Activated T-helper 2 cell treated with anti-CD3 and anti-CD28 coated beads, Interferon-gamma antibody, Interleukin-2, Interleukin-4, amounts not matched to agents 10 μg/mL and 5 μg/mL and 100 μg/mL, durations not matched to agents 14 hours and 24 hours and 36 hours (primary cell): Measurements from ENCODE around the gene NTM. TPM values are rescaled to one million over a fixed set of nuclear protein-coding genes. Genes with fewer than 3 reads are reported as not detected.

Experiments used
- DNase-seq: peaks from one replicate; pipeline ENCODE4 v3.0.0; 2021; ENCODE audit warnings: low spot score
- H3K27ac Mint-ChIP-seq: one replicate; pipeline ENCODE4 v1.8.0; 2021; ENCODE audit warnings: mixed read lengths
- H3K27me3 Mint-ChIP-seq: one replicate; pipeline ENCODE4 v1.8.0; 2021; ENCODE audit warnings: low read depth, mixed read lengths
- H3K36me3 Mint-ChIP-seq: one replicate; pipeline ENCODE4 v1.8.0; 2021; ENCODE audit warnings: low read depth, mixed read lengths
- H3K4me1 Mint-ChIP-seq: one replicate; pipeline ENCODE4 v1.8.0; 2021; ENCODE audit warnings: low read depth, mixed read lengths
- H3K4me3 Mint-ChIP-seq: one replicate; pipeline ENCODE4 v1.8.0; 2021; ENCODE audit warnings: low read depth, mild to moderate bottlenecking, moderate library complexity, mixed read lengths
- H3K9me3 Mint-ChIP-seq: one replicate; pipeline ENCODE4 v1.8.0; 2021; ENCODE audit warnings: mixed read lengths
- intact Hi-C: fragments of 100-400 bp; cut with micrococcal nuclease; formaldehyde crosslinking; loops from one replicate; pipeline ENCODE4 v1.15.1; 2023
- total RNA-seq: library from RNA; stranded (reverse); gene quantifications from 2 replicates; pipeline ENCODE4 v1.2.3, GENCODE V29; 2022

Gene NTM
- total RNA-seq, 1 donor from 2014 or later, result not detected

DNA sequence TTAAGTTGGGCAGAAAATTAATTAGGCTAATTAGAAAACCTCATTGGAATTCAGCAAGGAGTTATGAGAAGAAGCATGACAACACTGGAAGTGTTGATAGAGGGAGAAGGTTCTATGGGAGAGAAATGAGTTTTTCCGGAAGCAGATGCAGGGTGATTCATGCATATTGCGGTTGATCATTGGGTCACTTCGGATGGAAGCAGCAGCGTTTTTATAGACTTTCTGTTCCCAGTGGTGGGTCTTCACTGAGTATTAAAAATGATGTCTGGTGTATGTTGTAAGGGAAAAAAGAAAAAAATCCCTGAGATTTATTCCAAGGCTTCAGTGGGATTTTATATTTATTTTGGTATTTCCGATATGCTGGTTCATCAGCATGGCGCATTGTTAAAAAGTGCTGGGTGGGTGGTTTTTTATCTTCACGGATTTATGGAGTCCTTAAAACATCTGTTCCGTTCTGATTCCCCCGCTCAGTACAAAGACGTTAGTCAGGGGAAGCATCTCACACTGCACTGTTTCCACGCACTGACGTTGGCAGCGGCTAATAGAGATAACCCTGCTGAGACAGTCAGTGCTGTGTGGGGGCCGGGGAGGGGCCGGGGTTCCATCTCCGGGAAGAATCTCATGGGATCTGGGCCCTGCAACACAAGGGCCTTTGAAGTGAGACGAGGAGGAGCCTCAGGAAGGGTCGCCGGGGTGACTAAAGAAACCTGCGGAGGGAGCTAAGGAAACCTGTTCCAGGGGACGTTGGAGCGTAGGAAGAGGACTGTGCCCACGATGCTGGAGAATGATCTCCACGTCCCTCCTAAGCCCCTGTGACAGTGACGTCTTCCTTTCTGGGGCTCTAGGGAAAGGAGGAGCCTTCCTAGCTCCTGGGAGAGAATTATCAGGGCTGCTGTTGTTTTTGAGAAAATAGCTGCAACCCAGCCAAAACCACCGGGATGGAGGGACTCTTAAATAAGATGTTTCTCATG lies 390.0 kb downstream of the NTM start:
- intact Hi-C loops, result no loop called here
- no peaks in the 10 kb centered on the region for H3K27me3 Mint-ChIP-seq
- no peaks in the 10 kb centered on the region for H3K9me3 Mint-ChIP-seq
- no peak for DNase-seq
- no peaks in the 10 kb centered on the region for H3K4me1 Mint-ChIP-seq
- no peak overlapping the region for H3K27ac Mint-ChIP-seq
- no peaks in the 10 kb centered on the region for H3K36me3 Mint-ChIP-seq
- no peak overlapping the region for H3K4me3 Mint-ChIP-seq

DNA sequence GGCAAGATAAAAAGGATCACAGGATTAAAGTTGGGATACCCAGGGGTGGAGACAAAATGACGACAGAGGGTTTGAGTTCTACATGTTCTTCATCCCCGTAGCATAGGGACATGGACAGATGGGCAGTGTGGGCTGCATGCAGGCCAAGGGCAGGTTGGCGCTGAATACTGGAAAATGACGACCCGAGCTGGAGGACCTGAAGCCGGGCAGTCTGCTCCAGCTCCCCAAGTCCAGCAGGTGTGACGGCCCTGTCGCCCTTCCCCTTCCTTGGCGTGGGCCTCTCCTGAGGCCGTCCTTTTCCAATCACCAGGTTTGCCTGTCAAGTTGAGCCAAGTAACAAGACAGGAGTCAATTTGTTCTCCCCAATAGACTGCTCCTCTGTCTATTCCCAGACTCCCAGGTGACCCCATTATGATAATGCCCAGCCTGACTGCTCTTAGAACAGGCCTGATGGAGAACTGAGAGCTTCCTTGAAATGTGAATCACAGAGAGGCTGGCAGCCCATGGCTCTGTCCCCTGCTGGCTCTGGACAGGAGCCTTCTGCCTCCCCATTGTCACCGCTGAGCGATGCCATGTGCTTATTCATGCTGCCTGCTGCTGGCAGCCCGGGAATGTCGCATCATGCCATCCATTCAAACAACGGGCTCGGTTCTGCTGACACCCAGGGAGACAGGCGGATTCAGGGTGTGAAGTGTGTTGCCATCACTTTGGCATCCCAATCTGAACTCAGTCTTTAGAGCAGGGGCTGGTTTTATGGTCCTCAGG lies 392.1 kb downstream of the NTM start:
- intact Hi-C loops, result no loop called here
- no peaks in the 10 kb centered on the region for H3K9me3 Mint-ChIP-seq
- H3K4me1 Mint-ChIP-seq, result no peaks in the 10 kb centered on the region
- H3K4me3 Mint-ChIP-seq, result no peak overlapping the region
- DNase-seq, result no peak
- H3K27ac Mint-ChIP-seq, result no peak overlapping the region
- no peaks in the 10 kb centered on the region for H3K27me3 Mint-ChIP-seq
- no peaks in the 10 kb centered on the region for H3K36me3 Mint-ChIP-seq

DNA sequence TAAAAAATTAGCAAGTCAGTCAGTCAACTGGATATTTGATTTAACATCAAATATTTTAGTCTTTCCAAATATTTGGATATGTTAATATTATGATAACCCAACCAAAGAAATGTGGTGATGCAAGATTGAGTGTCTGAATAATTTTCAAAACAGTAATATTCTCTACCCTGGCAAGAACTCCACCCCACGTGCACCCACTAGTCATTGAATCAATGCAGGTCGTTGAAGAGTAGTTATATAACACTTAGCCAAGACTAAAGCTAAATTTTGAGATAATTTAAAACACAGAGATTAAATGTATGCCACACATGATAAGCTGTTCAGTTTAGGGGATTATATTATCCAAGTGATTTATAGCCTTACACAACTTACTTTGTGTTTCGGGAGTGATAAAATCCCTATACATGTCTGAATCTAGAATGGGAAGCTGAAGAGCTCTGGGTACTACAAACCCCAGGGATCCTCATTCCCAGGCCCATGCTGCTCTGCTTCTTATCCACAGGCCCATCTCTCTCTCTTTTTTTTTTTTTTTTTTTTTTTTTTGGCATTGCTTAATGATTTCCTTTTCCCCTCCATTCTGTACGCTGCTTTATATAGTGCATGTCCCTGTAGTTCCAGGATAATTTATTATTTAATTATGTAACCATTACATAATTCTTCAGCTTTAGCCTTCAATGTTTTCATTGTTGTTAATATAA lies 392.9 kb downstream of the NTM start:
- intact Hi-C loops, result no loop called here
- no peaks in the 10 kb centered on the region for H3K4me1 Mint-ChIP-seq
- H3K36me3 Mint-ChIP-seq, result no peaks in the 10 kb centered on the region
- no peaks in the 10 kb centered on the region for H3K9me3 Mint-ChIP-seq
- no peak overlapping the region for H3K4me3 Mint-ChIP-seq
- no peak overlapping the region for H3K27ac Mint-ChIP-seq
- no peak for DNase-seq
- no peaks in the 10 kb centered on the region for H3K27me3 Mint-ChIP-seq

DNA sequence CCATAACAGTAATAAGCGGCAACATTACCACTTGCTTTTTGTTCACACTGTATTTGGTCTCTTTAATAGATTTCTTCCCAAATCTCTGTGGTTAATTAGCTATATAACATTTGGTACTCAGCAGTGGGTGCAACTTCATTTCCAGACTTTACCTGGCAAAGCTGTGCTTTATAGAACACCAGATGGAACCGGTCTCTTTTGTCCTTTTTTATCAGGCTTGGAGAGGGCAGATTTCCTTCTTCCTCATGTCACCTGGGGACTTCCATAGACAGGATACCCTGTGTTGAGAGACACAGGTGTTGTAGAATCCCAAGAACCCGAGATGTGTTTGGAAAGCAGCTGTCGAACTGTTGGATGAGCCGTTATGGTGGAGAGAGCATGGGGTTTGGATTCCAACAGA lies 393.7 kb downstream of the NTM start:
- H3K36me3 Mint-ChIP-seq, result no peaks in the 10 kb centered on the region
- intact Hi-C loops, result no loop called here
- no peak overlapping the region for H3K4me3 Mint-ChIP-seq
- DNase-seq, result no peak
- no peaks in the 10 kb centered on the region for H3K4me1 Mint-ChIP-seq
- H3K27ac Mint-ChIP-seq, result no peak overlapping the region
- no peaks in the 10 kb centered on the region for H3K9me3 Mint-ChIP-seq
- H3K27me3 Mint-ChIP-seq, result no peaks in the 10 kb centered on the region

DNA sequence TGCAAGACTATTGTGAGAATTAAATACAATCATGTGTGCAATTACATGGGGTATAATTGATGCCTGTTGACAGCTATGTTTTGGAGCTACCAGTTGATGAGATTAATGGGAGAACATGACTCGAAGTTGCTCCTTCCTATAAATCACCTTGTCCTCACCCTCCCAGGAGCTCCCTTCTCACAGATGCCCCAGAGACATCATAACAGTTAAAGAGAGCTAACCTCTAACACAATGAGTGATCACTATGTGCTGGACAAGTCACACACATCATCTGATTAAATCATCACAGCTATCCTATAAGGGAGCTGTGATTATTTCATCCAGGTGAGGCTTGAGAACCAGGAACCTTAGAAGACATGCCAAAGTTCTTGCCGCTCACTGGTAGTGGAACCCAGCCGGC lies 394.2 kb downstream of the NTM start:
- Mint-ChIP-seq H3K27me3 (no peaks in the 10 kb centered on the region), H3K27ac (no peak overlapping the region), H3K36me3 (no peaks in the 10 kb centered on the region), H3K4me1 (no peaks in the 10 kb centered on the region), H3K4me3 (no peak overlapping the region), H3K9me3 (no peaks in the 10 kb centered on the region)
- intact Hi-C loops, result no loop called here
- no peak for DNase-seq

DNA sequence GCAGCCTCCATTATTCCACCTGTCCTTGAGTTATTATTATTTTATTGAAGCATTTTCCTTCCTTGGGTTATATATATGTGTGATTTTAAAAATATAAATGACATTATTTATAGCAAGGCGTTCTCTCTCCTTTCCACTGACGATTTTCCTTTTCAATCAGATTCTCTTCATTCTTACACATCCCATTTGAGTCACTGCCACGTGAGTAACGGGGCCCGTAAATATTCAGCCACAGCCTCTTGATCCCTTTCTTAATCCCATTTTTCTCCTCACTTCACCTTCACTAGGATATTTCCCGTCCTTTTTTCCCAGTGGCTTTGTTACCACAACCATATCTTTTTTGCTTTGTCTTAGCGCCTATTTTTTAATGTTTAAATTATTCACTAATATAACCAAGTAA lies 396.2 kb downstream of the NTM start:
- Mint-ChIP-seq H3K27me3 (no peaks in the 10 kb centered on the region), H3K27ac (no peak overlapping the region), H3K36me3 (no peaks in the 10 kb centered on the region), H3K9me3 (no peaks in the 10 kb centered on the region), H3K4me3 (no peak overlapping the region), H3K4me1 (peaks cover 2% of the 10 kb centered on the region)
- DNase-seq, result no peak
- intact Hi-C loops, result no loop called here

DNA sequence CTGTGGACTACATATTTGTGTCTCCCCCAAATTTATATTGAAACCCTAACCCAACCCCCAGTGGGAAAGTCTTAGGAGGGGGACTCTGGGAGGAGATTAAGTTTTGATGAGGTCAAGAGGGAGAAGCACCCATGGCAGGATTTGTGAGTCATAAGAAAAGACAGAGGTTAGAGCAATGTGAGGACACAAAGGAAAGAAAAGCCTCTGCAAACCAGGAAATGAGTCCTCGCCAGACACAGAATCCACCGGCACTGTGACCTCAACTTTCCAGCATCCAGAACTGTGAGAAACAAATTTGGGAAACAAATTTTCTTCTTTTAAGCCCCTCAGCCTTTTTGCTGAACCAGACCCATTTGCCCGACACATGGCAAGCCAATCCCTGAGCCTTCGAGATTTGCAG lies 397.0 kb downstream of the NTM start:
- Mint-ChIP-seq H3K9me3 (no peaks in the 10 kb centered on the region), H3K36me3 (no peaks in the 10 kb centered on the region), H3K4me3 (no peak overlapping the region), H3K4me1 (peaks cover 2% of the 10 kb centered on the region), H3K27me3 (no peaks in the 10 kb centered on the region), H3K27ac (no peak overlapping the region)
- DNase-seq, result no peak
- intact Hi-C loops, result no loop called here

DNA sequence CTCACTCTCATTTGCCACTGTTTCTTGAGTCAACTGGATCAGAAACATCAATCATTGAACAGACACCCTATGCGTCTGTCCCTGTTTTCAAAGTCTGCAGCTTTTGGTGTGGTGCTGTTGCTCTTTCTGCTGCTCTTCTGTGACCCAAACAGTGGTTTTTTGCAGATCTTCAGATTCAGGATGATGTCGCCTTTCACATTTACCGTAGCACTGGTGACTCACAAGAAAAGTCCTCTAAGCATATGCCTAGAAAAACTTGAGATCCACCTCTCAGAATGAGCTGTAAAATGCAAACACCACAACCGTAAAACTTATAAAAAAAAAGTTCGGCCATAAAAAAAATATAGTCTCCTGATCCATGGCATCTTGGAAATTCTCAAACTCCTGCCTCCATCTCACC lies 400.4 kb downstream of the NTM start:
- no peaks in the 10 kb centered on the region for H3K9me3 Mint-ChIP-seq
- no peak overlapping the region for H3K27ac Mint-ChIP-seq
- DNase-seq, result no peak
- H3K4me3 Mint-ChIP-seq, result no peak overlapping the region
- intact Hi-C loops, result no loop called here
- no peaks in the 10 kb centered on the region for H3K36me3 Mint-ChIP-seq
- peaks cover 2% of the 10 kb centered on the region for H3K4me1 Mint-ChIP-seq
- no peaks in the 10 kb centered on the region for H3K27me3 Mint-ChIP-seq

DNA sequence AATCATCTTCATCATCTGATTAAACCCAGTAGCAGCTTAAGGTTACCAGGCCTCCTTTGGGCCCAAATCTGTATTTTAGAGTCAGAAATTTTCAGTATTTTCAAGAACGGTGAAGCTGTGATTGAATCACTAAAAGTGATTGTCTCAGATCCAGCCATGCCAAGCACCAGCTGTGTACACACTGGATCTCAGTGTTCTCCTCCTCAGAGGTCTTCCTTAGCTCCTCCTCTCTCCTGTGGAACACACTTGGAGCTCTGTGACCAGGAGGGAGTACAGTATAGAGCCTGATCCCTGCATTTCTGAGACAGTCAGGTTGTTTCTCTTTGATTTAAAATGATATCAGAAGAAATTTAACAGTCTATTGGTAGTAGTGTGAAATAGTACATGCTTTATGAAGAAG lies 401.1 kb downstream of the NTM start:
- Mint-ChIP-seq H3K4me1 (peaks cover 2% of the 10 kb centered on the region), H3K36me3 (no peaks in the 10 kb centered on the region), H3K9me3 (no peaks in the 10 kb centered on the region), H3K27me3 (no peaks in the 10 kb centered on the region), H3K27ac (no peak overlapping the region), H3K4me3 (no peak overlapping the region)
- intact Hi-C loops, result no loop called here
- no peak for DNase-seq

DNA sequence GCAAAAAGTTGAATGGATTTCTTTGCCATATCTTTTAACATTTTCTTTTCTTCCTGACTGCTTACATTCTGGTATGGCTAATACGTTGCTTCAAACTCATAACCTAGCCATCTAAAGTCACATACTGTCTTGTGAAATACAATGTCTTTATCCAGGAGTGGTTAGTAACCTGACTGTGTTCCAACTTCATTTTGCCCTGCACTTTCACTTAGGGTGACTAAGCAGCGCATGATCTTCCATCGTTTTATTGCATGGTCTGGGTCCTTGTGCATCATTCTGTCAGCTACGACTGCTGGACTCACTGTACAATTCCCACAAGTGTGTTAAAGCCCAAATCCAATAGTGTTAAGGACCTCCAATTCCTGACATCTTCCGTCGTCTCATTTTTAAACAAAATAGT lies 403.2 kb downstream of the NTM start:
- intact Hi-C loops, result no loop called here
- peaks cover 2% of the 10 kb centered on the region for H3K4me1 Mint-ChIP-seq
- no peak overlapping the region for H3K4me3 Mint-ChIP-seq
- H3K9me3 Mint-ChIP-seq, result no peaks in the 10 kb centered on the region
- H3K27me3 Mint-ChIP-seq, result no peaks in the 10 kb centered on the region
- H3K36me3 Mint-ChIP-seq, result no peaks in the 10 kb centered on the region
- DNase-seq, result no peak
- no peak overlapping the region for H3K27ac Mint-ChIP-seq

DNA sequence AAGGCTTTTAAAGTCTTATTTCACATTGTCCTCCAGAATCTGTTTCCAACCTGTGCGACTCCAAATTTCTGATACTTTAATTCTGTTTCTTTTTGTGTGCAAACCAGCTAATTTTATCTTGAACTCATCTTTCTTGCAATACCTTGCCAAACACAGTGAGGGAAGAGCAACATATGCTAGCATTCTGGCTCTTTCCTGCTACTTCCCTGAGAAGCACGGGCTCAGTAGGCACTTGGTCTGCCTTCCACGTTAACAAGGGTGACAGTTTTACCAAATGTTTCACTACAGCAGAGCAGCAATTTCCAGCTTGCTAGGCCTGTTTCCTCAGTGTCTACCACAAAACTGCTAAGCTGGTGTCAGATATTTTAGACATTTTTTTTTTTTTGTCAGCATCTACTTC lies 405.8 kb downstream of the NTM start:
- Mint-ChIP-seq H3K36me3 (no peaks in the 10 kb centered on the region), H3K4me3 (no peak overlapping the region)
- intact Hi-C loops, result no loop called here

DNA sequence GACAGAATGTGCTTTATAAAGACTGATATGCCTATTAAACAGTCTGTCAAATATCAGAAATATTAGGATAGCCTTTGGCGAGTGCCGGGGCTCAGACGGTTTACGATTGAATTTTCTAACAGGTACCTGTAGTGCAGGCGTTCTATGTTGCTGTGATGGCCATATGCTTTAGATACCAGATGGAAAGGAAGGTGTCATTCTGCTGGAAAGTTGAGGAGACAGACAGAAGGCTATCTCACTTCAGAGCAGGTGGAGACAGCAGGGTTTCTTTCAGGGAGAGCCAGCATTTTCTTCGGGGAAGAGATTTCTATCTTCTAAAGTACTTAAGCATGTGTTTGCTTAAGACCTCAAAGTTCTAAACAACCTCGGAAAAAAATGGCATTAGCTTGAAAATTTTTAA lies 415.4 kb downstream of the NTM start:
- H3K4me3 Mint-ChIP-seq, result no peak overlapping the region
- intact Hi-C loops, result no loop called here
- H3K27me3 Mint-ChIP-seq, result peaks cover 4% of the 10 kb centered on the region
- H3K27ac Mint-ChIP-seq, result no peak overlapping the region
- DNase-seq, result no peak
- no peaks in the 10 kb centered on the region for H3K9me3 Mint-ChIP-seq
- no peaks in the 10 kb centered on the region for H3K36me3 Mint-ChIP-seq
- peaks cover 4% of the 10 kb centered on the region for H3K4me1 Mint-ChIP-seq

More for the DNA sequence above, 405.8 kb downstream of the NTM start:
- Mint-ChIP-seq H3K27me3 (peaks cover 2% of the 10 kb centered on the region), H3K9me3 (no peaks in the 10 kb centered on the region), H3K27ac (no peak overlapping the region), H3K4me1 (no peaks in the 10 kb centered on the region)
- DNase-seq, result no peak

DNA sequence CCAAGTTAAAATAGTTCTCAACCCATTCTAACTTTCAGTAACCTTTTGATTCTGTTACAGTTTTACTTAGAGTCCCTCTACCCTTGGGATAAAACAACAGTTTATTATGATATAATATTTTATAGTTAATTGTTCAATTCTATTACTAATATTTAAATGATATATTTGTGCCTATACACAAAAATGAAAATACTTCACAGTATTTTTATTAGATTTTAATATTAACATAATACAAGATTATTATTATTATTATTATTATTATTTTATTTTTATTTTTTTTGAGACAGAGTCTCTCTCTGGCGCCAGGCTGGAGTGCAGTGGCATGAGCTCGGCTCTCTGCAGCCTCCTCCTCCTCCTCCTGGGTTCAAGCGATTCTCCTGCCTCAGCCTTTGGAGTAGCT lies 416.7 kb downstream of the NTM start:
- Mint-ChIP-seq H3K27ac (no peak overlapping the region), H3K4me1 (peaks cover 4% of the 10 kb centered on the region), H3K27me3 (no peaks in the 10 kb centered on the region), H3K36me3 (no peaks in the 10 kb centered on the region), H3K9me3 (no peaks in the 10 kb centered on the region), H3K4me3 (no peak overlapping the region)
- DNase-seq, result no peak
- intact Hi-C loops, result no loop called here
